ENCODE data around the gene SLC22A23.

GRCh38 chr6:3296078-3296477 lies 160.8 kb downstream of the SLC22A23 start:
- TF ChIP-seq EZH2 (IDR thresholded peaks at IDR 0.05; ENCODE audit: insufficient read depth, poor library complexity, severe bottlenecking) (no peak), EZH2phosphoT487 (IDR thresholded peaks at IDR 0.05; ENCODE audit: insufficient read depth, low read depth) (no peak)
